ENCODE data around the gene COQ6.

COQ6 gene

DNA sequence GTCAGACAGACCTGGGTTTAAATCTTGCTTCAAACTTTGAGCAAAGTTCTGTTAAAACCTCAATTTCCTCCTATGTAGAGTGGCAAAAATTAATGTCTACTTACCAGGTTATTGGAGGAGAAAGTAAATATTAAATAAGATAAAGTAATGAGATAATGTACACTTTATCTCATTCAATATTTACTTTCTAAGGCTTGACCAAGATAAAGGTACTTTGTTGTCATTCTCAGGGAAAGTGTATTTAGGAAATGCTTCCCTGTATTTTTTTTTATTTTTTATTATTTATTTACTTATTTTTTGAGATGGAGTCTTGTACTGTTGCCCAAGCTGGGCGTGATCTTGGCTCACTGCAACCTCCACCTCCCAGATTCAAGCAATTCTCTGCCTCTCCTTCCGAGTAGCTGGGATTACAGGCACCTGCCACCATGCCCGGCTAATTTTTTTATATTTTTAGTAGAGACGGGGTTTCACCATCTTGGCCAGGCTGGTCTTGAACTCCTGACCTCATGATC, 4.9 kb upstream of the COQ6 start:
- Histone ChIP-seq H3K27me3 (ENCODE audit: low read depth, low read length) (no peaks in the 10 kb centered on the region), H3K27ac (ENCODE audit: low read length) (no peak overlapping the region), H3K9ac (ENCODE audit: low read length) (no peak overlapping the region), H3K4me2 (ENCODE audit: low read length) (no peak overlapping the region), H3K4me1 (ENCODE audit: low read length) (peaks cover 30% of the 10 kb centered on the region), H2AFZ (ENCODE audit: low read depth, low read length) (no peak overlapping the region), H3K9me3 (ENCODE audit: insufficient read depth, low read length) (no peaks in the 10 kb centered on the region), H3K36me3 (replicated peaks; ENCODE audit: low read depth, low read length) (no peaks in the 10 kb centered on the region), H3K79me2 (ENCODE audit: low read length) (no peaks in the 10 kb centered on the region), H4K20me1 (ENCODE audit: insufficient read depth, low read length) (no peaks in the 10 kb centered on the region), H3K4me3 (ENCODE audit: low read length) (no peak overlapping the region)
- TF ChIP-seq EZH2phosphoT487 (IDR thresholded peaks at IDR 0.05; ENCODE audit: low read depth) = no peak
- TF ChIP-seq, protein P1, sequence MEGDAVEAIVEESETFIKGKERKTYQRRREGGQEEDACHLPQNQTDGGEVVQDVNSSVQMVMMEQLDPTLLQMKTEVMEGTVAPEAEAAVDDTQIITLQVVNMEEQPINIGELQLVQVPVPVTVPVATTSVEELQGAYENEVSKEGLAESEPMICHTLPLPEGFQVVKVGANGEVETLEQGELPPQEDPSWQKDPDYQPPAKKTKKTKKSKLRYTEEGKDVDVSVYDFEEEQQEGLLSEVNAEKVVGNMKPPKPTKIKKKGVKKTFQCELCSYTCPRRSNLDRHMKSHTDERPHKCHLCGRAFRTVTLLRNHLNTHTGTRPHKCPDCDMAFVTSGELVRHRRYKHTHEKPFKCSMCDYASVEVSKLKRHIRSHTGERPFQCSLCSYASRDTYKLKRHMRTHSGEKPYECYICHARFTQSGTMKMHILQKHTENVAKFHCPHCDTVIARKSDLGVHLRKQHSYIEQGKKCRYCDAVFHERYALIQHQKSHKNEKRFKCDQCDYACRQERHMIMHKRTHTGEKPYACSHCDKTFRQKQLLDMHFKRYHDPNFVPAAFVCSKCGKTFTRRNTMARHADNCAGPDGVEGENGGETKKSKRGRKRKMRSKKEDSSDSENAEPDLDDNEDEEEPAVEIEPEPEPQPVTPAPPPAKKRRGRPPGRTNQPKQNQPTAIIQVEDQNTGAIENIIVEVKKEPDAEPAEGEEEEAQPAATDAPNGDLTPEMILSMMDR (IDR thresholded peaks at IDR 0.05; ENCODE audit: low read depth, low read length) = no peak

GRCh38 chr14:73953731-73954130, 3.6 kb downstream of the COQ6 start:
- Histone ChIP-seq H3K27ac (ENCODE audit: low read length) (no peak overlapping the region), H4K20me1 (ENCODE audit: insufficient read depth, low read length) (no peaks in the 10 kb centered on the region), H3K4me3 (ENCODE audit: low read length) (no peak overlapping the region), H3K9me3 (ENCODE audit: insufficient read depth, low read length) (no peaks in the 10 kb centered on the region), H2AFZ (ENCODE audit: low read depth, low read length) (no peak overlapping the region), H3K27me3 (ENCODE audit: low read depth, low read length) (no peaks in the 10 kb centered on the region), H3K79me2 (ENCODE audit: low read length) (no peaks in the 10 kb centered on the region), H3K36me3 (replicated peaks; ENCODE audit: low read depth, low read length) (peaks cover 11% of the 10 kb centered on the region), H3K4me1 (ENCODE audit: low read length) (peaks cover 5% of the 10 kb centered on the region; the same call in 1 of the 2 replicates), H3K4me2 (ENCODE audit: low read length) (no peak overlapping the region), H3K9ac (ENCODE audit: low read length) (no peak overlapping the region)
- TF ChIP-seq EZH2phosphoT487 (IDR thresholded peaks at IDR 0.05; ENCODE audit: low read depth) = no peak
- TF ChIP-seq, protein P1 (IDR thresholded peaks at IDR 0.05; ENCODE audit: low read depth, low read length) = no peak

GRCh38 chr14:73955674-73956073, 5.6 kb downstream of the COQ6 start:
- Histone ChIP-seq H3K79me2 (ENCODE audit: low read length) (no peaks in the 10 kb centered on the region), H2AFZ (ENCODE audit: low read depth, low read length) (no peak overlapping the region), H3K27ac (ENCODE audit: low read length) (no peak overlapping the region), H3K4me3 (ENCODE audit: low read length) (no peak overlapping the region), H3K9ac (ENCODE audit: low read length) (no peak overlapping the region), H3K9me3 (ENCODE audit: insufficient read depth, low read length) (no peaks in the 10 kb centered on the region), H3K27me3 (ENCODE audit: low read depth, low read length) (no peaks in the 10 kb centered on the region), H4K20me1 (ENCODE audit: insufficient read depth, low read length) (no peaks in the 10 kb centered on the region), H3K4me2 (ENCODE audit: low read length) (no peak overlapping the region), H3K4me1 (ENCODE audit: low read length) (peaks cover 4% of the 10 kb centered on the region; the same call in 1 of the 2 replicates), H3K36me3 (replicated peaks; ENCODE audit: low read depth, low read length) (peaks cover 25% of the 10 kb centered on the region)
- no peak for TF ChIP-seq EZH2phosphoT487 (IDR thresholded peaks at IDR 0.05; ENCODE audit: low read depth)
- TF ChIP-seq, protein P1 (IDR thresholded peaks at IDR 0.05; ENCODE audit: low read depth, low read length) = no peak

- no peak for TF ChIP-seq EZH2phosphoT487 (IDR thresholded peaks at IDR 0.05; ENCODE audit: low read depth)
- TF ChIP-seq, protein P1 (IDR thresholded peaks at IDR 0.05; ENCODE audit: low read depth, low read length) = no peak
- peaks cover 36% of the 10 kb centered on the region for H3K36me3 ChIP-seq (replicated peaks; ENCODE audit: low read depth, low read length)
- H3K27me3 ChIP-seq (ENCODE audit: low read depth, low read length) = no peaks in the 10 kb centered on the region
These were observed 8.5 kb downstream of the COQ6 start for GRCh38 chr14:73958591-73958990.

More at GRCh38 chr14:73958591-73958990, 8.5 kb downstream of the COQ6 start:
- Histone ChIP-seq H3K27ac (ENCODE audit: low read length) (no peak overlapping the region), H3K4me3 (ENCODE audit: low read length) (no peak overlapping the region), H3K9ac (ENCODE audit: low read length) (no peak overlapping the region), H3K9me3 (ENCODE audit: insufficient read depth, low read length) (no peaks in the 10 kb centered on the region), H4K20me1 (ENCODE audit: insufficient read depth, low read length) (no peaks in the 10 kb centered on the region), H2AFZ (ENCODE audit: low read depth, low read length) (no peak overlapping the region), H3K4me2 (ENCODE audit: low read length) (no peak overlapping the region), H3K4me1 (ENCODE audit: low read length) (no peaks in the 10 kb centered on the region), H3K79me2 (ENCODE audit: low read length) (no peaks in the 10 kb centered on the region)
